Liver (tissue), 9 donors: Measurements from ENCODE around the gene BZW2. TPM values are rescaled to one million over a fixed set of nuclear protein-coding genes. Genes with fewer than 3 reads are reported as not detected.

Source experiments
- DNase-seq: peaks from one replicate; pipeline ENCODE4 v3.0.0-alpha.2; 2017; ENCODE audit warnings: low spot score
- H3K27ac ChIP-seq, 2 donors: one replicate each; pipeline ENCODE4 v1.7.0; 2013; ENCODE audit warnings: inconsistent platforms in 2 of 2, low read length in 2 of 2, control low read depth in 1 of 2, low read depth in 1 of 2, mild to moderate bottlenecking in 1 of 2
- H3K27me3 ChIP-seq, 4 donors: one replicate each; pipeline versions ENCODE4 v1.6.1 to v1.7.0; 2013; ENCODE audit warnings: low read length in 3 of 4, inconsistent platforms in 1 of 4, mild to moderate bottlenecking in 1 of 4, moderate library complexity in 1 of 4; ENCODE audit not compliant: control insufficient read depth in 4 of 4, insufficient read depth in 4 of 4
- H3K36me3 ChIP-seq, 4 donors: one replicate each; pipeline versions ENCODE4 v1.6.1 to v1.7.0; 2013; ENCODE audit warnings: low read length in 3 of 4, mild to moderate bottlenecking in 3 of 4, low read depth in 1 of 4, moderate library complexity in 1 of 4; ENCODE audit not compliant: control insufficient read depth in 4 of 4, insufficient read depth in 3 of 4
- H3K4me1 ChIP-seq, 4 donors: one replicate each; pipeline versions ENCODE4 v1.6.1 to v1.7.0; 2013; ENCODE audit warnings: low read length in 3 of 4, mild to moderate bottlenecking in 3 of 4, moderate library complexity in 1 of 4; ENCODE audit not compliant: control insufficient read depth in 4 of 4, insufficient read depth in 4 of 4
- H3K4me3 ChIP-seq, 3 donors: one replicate each; pipeline versions ENCODE4 v1.6.1 to v1.7.0; 2013; ENCODE audit warnings: low read length in 3 of 3, control low read depth in 1 of 3, low read depth in 1 of 3, mild to moderate bottlenecking in 1 of 3
- H3K9ac ChIP-seq, 2 donors: one replicate each; pipeline ENCODE4 v1.7.0; 2013; ENCODE audit warnings: low read length in 2 of 2, mild to moderate bottlenecking in 2 of 2, moderate library complexity in 2 of 2, control low read depth in 1 of 2, low read depth in 1 of 2
- H3K9me3 ChIP-seq, 4 donors: one replicate each; pipeline versions ENCODE4 v1.6.1 to v1.7.0; 2013; ENCODE audit warnings: low read length in 3 of 4; ENCODE audit not compliant: control insufficient read depth in 4 of 4
- ATF3 ChIP-seq: IDR thresholded peaks from 2 replicates; pipeline ENCODE4 v1.6.1; 2016; ENCODE audit warnings: antibody characterized with exemption
- CTCF ChIP-seq: fragments of 150-350 bp; IDR thresholded peaks from 2 replicates; pipeline ENCODE4 v1.5.1; 2017; ENCODE audit warnings: improper control_type of control experiment, low read depth, low read length; ENCODE audit not compliant: missing input control
- EGR1 ChIP-seq, 2 donors: IDR thresholded peaks; 2 replicates each; pipeline ENCODE4 v1.6.1; 2016 to 2018; ENCODE audit warnings: antibody characterized with exemption in 2 of 2, low read depth in 2 of 2
- FOXA1 ChIP-seq: IDR thresholded peaks from 2 replicates; pipeline ENCODE4 v1.6.1; 2016; ENCODE audit warnings: antibody characterized with exemption
- FOXA2 ChIP-seq: IDR thresholded peaks from 2 replicates; pipeline ENCODE4 v1.6.1; 2016; ENCODE audit warnings: antibody characterized with exemption
- GABPA ChIP-seq, 2 donors: IDR thresholded peaks in 1 of 2; conservative IDR thresholded peaks in 1 of 2; 2 replicates each; pipeline ENCODE4 v1.6.1; 2016; ENCODE audit warnings: antibody characterized with exemption in 2 of 2, mild to moderate bottlenecking in 1 of 2, moderate library complexity in 1 of 2
- HNF4A ChIP-seq, 2 donors: conservative IDR thresholded peaks; 2 replicates each; pipeline ENCODE4 v1.6.1; 2016; ENCODE audit warnings: antibody characterized with exemption in 2 of 2, mild to moderate bottlenecking in 2 of 2
- HNF4G ChIP-seq: IDR thresholded peaks from 2 replicates; pipeline ENCODE4 v1.6.1; 2016; ENCODE audit warnings: antibody characterized with exemption
- JUND ChIP-seq, 2 donors: IDR thresholded peaks; 2 replicates each; pipeline ENCODE4 v1.6.1; 2016; ENCODE audit warnings: antibody characterized with exemption in 2 of 2
- MAX ChIP-seq: IDR thresholded peaks from 2 replicates; pipeline ENCODE4 v1.6.1; 2016; ENCODE audit warnings: antibody characterized with exemption
- NR2F2 ChIP-seq: IDR thresholded peaks from 2 replicates; pipeline ENCODE4 v1.6.1; 2016; ENCODE audit warnings: antibody characterized with exemption
- RAD21 ChIP-seq, 2 donors: IDR thresholded peaks; 2 replicates each; pipeline ENCODE4 v1.6.1; 2016; ENCODE audit warnings: antibody characterized with exemption in 2 of 2, mild to moderate bottlenecking in 2 of 2
- REST ChIP-seq: IDR thresholded peaks from 2 replicates; pipeline ENCODE4 v1.6.1; 2016; ENCODE audit warnings: antibody characterized with exemption, mild to moderate bottlenecking
- RXRA ChIP-seq, 2 donors: IDR thresholded peaks; 2 replicates each; pipeline ENCODE4 v1.6.1; 2017 to 2018; ENCODE audit warnings: antibody characterized with exemption in 2 of 2, mild to moderate bottlenecking in 1 of 2
- SP1 ChIP-seq: IDR thresholded peaks from 2 replicates; pipeline ENCODE4 v1.6.1; 2018; ENCODE audit warnings: antibody characterized with exemption, mild to moderate bottlenecking
- TAF1 ChIP-seq: conservative IDR thresholded peaks from 2 replicates; pipeline ENCODE4 v1.6.1; 2016; ENCODE audit warnings: antibody characterized with exemption, mild to moderate bottlenecking
- YY1 ChIP-seq: IDR thresholded peaks from 2 replicates; pipeline ENCODE4 v1.6.1; 2016; ENCODE audit warnings: antibody characterized with exemption, mild to moderate bottlenecking
- WGBS: extraction: QIAGEN DNeasy Blood & Tissue Kit; methylation state at CpG from one replicate; pipeline ENCODE4 v1.1.7; 2013; 5-methylcytosine and 5-hydroxymethylcytosine counted together
- polyA plus RNA-seq, 2 donors: library from polyadenylated mRNA; stranded (reverse) in 1 of 2; unstranded in 1 of 2; fragments of 200-250 nt in 1 of 2; fragments of >200 nt in 1 of 2; fragmentation: Nextera tagmentation in 1 of 2; extraction: Ambion mirVana in 1 of 2; gene quantifications; one replicate each; pipeline versions ENCODE4 v1.2.1 to v1.2.3, GENCODE V29; 2013 to 2015
- total RNA-seq, 2 donors: library from RNA; depleted of rRNA; stranded (reverse); fragments of >200 nt; gene quantifications; one replicate each; pipeline ENCODE4 v1.2.3, GENCODE V29; 2014
- donor health status: healthy.
- donor health status: healthy.
- donor health status: healthy.
- donor health status: healthy.
- donor health status: healthy.

The BZW2 gene
- total and polyA plus RNA-seq, 4 donors: 10.9 to 18.6 (median 13.1) TPM

- Histone ChIP-seq H3K36me3 (peaks cover 3 to 23% (median 19%) of the 10 kb centered on the region in 4 donors), H3K9me3 (no peaks in the 10 kb centered on the region), H3K27ac (no peak overlapping the region), H3K4me1 (no peaks in the 10 kb centered on the region), H3K4me3 (no peak overlapping the region), H3K9ac (no peak overlapping the region), H3K27me3 (no peaks in the 10 kb centered on the region)
- TF ChIP-seq ATF3: no peak
- TF ChIP-seq GABPA (IDR thresholded peaks at IDR 0.05 in 1 of 2, conservative IDR thresholded peaks at IDR 0.05 in 1 of 2): no peak
- TF ChIP-seq NR2F2: no peak
- no peak for TF ChIP-seq FOXA2
- no peak for TF ChIP-seq RAD21 (IDR thresholded peaks at IDR 0.05)
- TF ChIP-seq CTCF: no peak
- TF ChIP-seq JUND (IDR thresholded peaks at IDR 0.05): no peak
- TF ChIP-seq FOXA1: no peak
- TF ChIP-seq HNF4G: no peak
- no peak for TF ChIP-seq EGR1 (IDR thresholded peaks at IDR 0.05; ENCODE audit: low read depth in 2 of 2)
- TF ChIP-seq REST: no peak
- TF ChIP-seq TAF1: no peak
- TF ChIP-seq MAX: no peak
- no peak for TF ChIP-seq YY1
- no peak for TF ChIP-seq RXRA (IDR thresholded peaks at IDR 0.05)
- TF ChIP-seq SP1: no peak
- TF ChIP-seq HNF4A (conservative IDR thresholded peaks at IDR 0.05): no peak
- 95% methylated on average over 8 of the region's 8 CpGs for WGBS
- DNase-seq: no peak
These were observed 51.7 kb downstream of the BZW2 start for GRCh38 chr7:16697507-16698199.

- Histone ChIP-seq H3K4me1 (no peaks in the 10 kb centered on the region), H3K36me3 (peaks cover 3 to 24% (median 18%) of the 10 kb centered on the region in 4 donors), H3K9ac (no peak overlapping the region), H3K9me3 (no peaks in the 10 kb centered on the region), H3K27me3 (no peaks in the 10 kb centered on the region), H3K4me3 (no peak overlapping the region), H3K27ac (no peak overlapping the region)
- WGBS: 95% methylated on average over 3 of the region's 3 CpGs
- no peak for DNase-seq
- TF ChIP-seq TAF1 (no peak), SP1 (no peak), FOXA1 (no peak), RXRA (IDR thresholded peaks at IDR 0.05) (no peak), FOXA2 (no peak), CTCF (no peak), JUND (IDR thresholded peaks at IDR 0.05) (no peak), REST (no peak)
These were observed 52.4 kb downstream of the BZW2 start for GRCh38 chr7:16698200-16698905.
